Vagina (tissue), 2 donors: ENCODE measurements around the gene SLCO2A1. TPM values are rescaled to one million over a fixed set of nuclear protein-coding genes. Genes with fewer than 3 reads are reported as not detected.

ENCODE experiments used
- DNase-seq, 2 donors: peaks; one replicate each; pipeline ENCODE4 v3.0.0-alpha.2; 2017; ENCODE audit errors: extremely low spot score in 2 of 2
- H3K27ac ChIP-seq: fragments of 200-600 bp; sonication (generic); one replicate; pipeline ENCODE4 v1.5.1; 2019
- H3K27me3 ChIP-seq: fragments of 200-600 bp; sonication (generic); one replicate; pipeline ENCODE4 v1.5.1; 2019
- H3K36me3 ChIP-seq, 2 donors: fragments of 200-600 bp; sonication (generic); one replicate each; pipeline ENCODE4 v1.5.1; 2017 to 2019
- H3K4me1 ChIP-seq: fragments of 200-600 bp; sonication (generic); one replicate; pipeline ENCODE4 v1.5.1; 2019
- H3K4me3 ChIP-seq, 2 donors: fragments of 200-600 bp; sonication (generic); 1 replicate in 1 of 2; 2 replicates in 1 of 2; pipeline ENCODE4 v1.5.1; 2016 to 2019
- H3K9me3 ChIP-seq: fragments of 200-600 bp; sonication (generic); one replicate; pipeline ENCODE4 v1.5.1; 2019
- CTCF ChIP-seq, 3 experiments: fragments of 450-650 bp in 2 of 3; fragments of 200-600 bp in 1 of 3; sonication (generic) in 1 of 3; IDR thresholded peaks; one replicate each; pipeline ENCODE4 v1.5.1; 2017 to 2019; ENCODE audit warnings: antibody characterized with exemption in 3 of 3, mild to moderate bottlenecking in 2 of 3, moderate library complexity in 2 of 3
- POLR2A ChIP-seq, 2 donors: fragments of 450-650 bp; IDR thresholded peaks; one replicate each; pipeline ENCODE4 v1.6.1; 2017; ENCODE audit warnings: antibody characterized with exemption in 2 of 2, mild to moderate bottlenecking in 2 of 2, moderate library complexity in 2 of 2
- POLR2AphosphoS5 ChIP-seq, 2 donors: sonication (generic); formaldehyde crosslinking; IDR thresholded peaks; one replicate each; pipeline ENCODE4 v1.9.0; 2017; ENCODE audit warnings: antibody characterized with exemption in 2 of 2, mild to moderate bottlenecking in 2 of 2, low read depth in 1 of 2; ENCODE audit not compliant: insufficient read depth in 1 of 2
- intact Hi-C: fragments of 100-400 bp; cut with DNase I; formaldehyde crosslinking; loops from one replicate; pipeline ENCODE4 v1.15.1; 2023
- total RNA-seq: library from RNA; depleted of rRNA; stranded (reverse); fragments of >200 nt; gene quantifications from one replicate; pipeline ENCODE4 v1.2.3, GENCODE V29; 2016

SLCO2A1 gene
- total RNA-seq, 1 donor from 2014 or later: 40.3 TPM

GRCh38 chr3:133910422-133910821, 119.3 kb downstream of the SLCO2A1 start:
- no peak for TF ChIP-seq POLR2A (IDR thresholded peaks at IDR 0.05)
- no peak for TF ChIP-seq CTCF (IDR thresholded peaks at IDR 0.05)
- no peak for TF ChIP-seq POLR2AphosphoS5 (IDR thresholded peaks at IDR 0.05; ENCODE audit: insufficient read depth in 1 of 2, low read depth in 1 of 2)
- DNase-seq: no peak
- no peak overlapping the region for H3K4me3 ChIP-seq
- no peaks in the 10 kb centered on the region for H3K9me3 ChIP-seq
- no peaks in the 10 kb centered on the region for H3K4me1 ChIP-seq
- H3K27me3 ChIP-seq: no peaks in the 10 kb centered on the region
- H3K36me3 ChIP-seq: no peaks in the 10 kb centered on the region
- intact Hi-C loops: no loop called here
- H3K27ac ChIP-seq: no peak overlapping the region

GRCh38 chr3:133905376-133905775, 124.3 kb downstream of the SLCO2A1 start:
- intact Hi-C loops: no loop called here
- no peak overlapping the region for H3K27ac ChIP-seq
- TF ChIP-seq CTCF (IDR thresholded peaks at IDR 0.05) (no peak), POLR2AphosphoS5 (IDR thresholded peaks at IDR 0.05; ENCODE audit: insufficient read depth in 1 of 2, low read depth in 1 of 2) (no peak), POLR2A (IDR thresholded peaks at IDR 0.05) (no peak)
- no peak overlapping the region for H3K4me3 ChIP-seq
- H3K4me1 ChIP-seq: no peaks in the 10 kb centered on the region
- no peaks in the 10 kb centered on the region for H3K9me3 ChIP-seq
- no peak for DNase-seq
- no peaks in the 10 kb centered on the region for H3K36me3 ChIP-seq
- H3K27me3 ChIP-seq: no peaks in the 10 kb centered on the region

DNA sequence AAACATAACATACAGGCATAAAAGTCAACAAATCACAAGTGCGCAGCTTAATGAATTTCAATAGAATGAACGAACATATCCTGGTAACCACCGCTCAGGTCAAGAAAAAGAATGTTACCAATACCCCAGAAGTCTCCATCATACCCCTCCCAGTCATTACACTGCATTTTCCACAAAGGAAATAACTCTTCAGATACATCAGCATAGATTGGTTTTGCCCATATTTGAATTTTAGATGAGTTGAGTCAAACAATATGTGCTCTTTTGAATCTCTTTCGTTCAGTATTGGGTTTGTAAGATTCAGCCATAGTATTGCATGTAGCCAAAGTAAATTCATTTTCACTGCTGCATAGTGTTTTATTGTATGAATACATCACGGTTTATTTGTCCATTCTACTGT, 127.9 kb downstream of the SLCO2A1 start:
- no peak overlapping the region for H3K4me3 ChIP-seq
- DNase-seq: no peak
- no peaks in the 10 kb centered on the region for H3K4me1 ChIP-seq
- H3K36me3 ChIP-seq: no peaks in the 10 kb centered on the region
- H3K27ac ChIP-seq: no peak overlapping the region
- no peaks in the 10 kb centered on the region for H3K27me3 ChIP-seq
- no peak for TF ChIP-seq CTCF (IDR thresholded peaks at IDR 0.05)
- no peak for TF ChIP-seq POLR2A (IDR thresholded peaks at IDR 0.05)
- TF ChIP-seq POLR2AphosphoS5 (IDR thresholded peaks at IDR 0.05; ENCODE audit: insufficient read depth in 1 of 2, low read depth in 1 of 2): no peak
- intact Hi-C loops: no loop called here
- no peaks in the 10 kb centered on the region for H3K9me3 ChIP-seq

- no peak for TF ChIP-seq POLR2A (IDR thresholded peaks at IDR 0.05)
- TF ChIP-seq POLR2AphosphoS5 (IDR thresholded peaks at IDR 0.05; ENCODE audit: insufficient read depth in 1 of 2, low read depth in 1 of 2): no peak
- no peak for TF ChIP-seq CTCF (IDR thresholded peaks at IDR 0.05)
- no peak for DNase-seq
- no peaks in the 10 kb centered on the region for H3K9me3 ChIP-seq
- H3K36me3 ChIP-seq: no peaks in the 10 kb centered on the region
- no peak overlapping the region for H3K27ac ChIP-seq
- H3K4me1 ChIP-seq: peaks cover 5% of the 10 kb centered on the region
- intact Hi-C loops: no loop called here
- H3K27me3 ChIP-seq: no peaks in the 10 kb centered on the region
- H3K4me3 ChIP-seq: no peak overlapping the region
These were observed 128.6 kb downstream of the SLCO2A1 start for GRCh38 chr3:133901083-133901482.

DNA sequence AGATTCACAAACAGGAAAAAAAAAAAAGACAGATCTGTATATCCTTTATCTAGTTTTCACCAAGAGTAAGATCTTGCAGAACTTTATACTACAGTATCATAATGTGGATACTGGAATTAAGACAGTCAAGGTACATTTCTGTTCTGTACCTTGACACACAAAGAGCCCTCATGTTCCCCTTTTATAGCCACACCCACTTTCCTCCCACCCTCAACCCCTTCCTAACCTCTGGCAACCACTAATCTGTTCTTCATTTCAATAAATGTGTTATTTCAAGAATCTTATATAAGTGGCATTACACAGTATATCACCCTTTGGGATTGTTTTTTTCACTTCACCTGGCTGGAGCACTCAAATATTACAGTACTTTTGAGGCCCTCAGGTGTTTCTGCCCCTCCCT, 130.4 kb downstream of the SLCO2A1 start:
- Histone ChIP-seq H3K36me3 (no peaks in the 10 kb centered on the region), H3K9me3 (no peaks in the 10 kb centered on the region), H3K4me1 (peaks cover 16% of the 10 kb centered on the region), H3K27me3 (no peaks in the 10 kb centered on the region), H3K27ac (no peak overlapping the region), H3K4me3 (no peak overlapping the region)
- intact Hi-C loops: no loop called here
- no peak for TF ChIP-seq POLR2AphosphoS5 (IDR thresholded peaks at IDR 0.05; ENCODE audit: insufficient read depth in 1 of 2, low read depth in 1 of 2)
- no peak for TF ChIP-seq CTCF (IDR thresholded peaks at IDR 0.05)
- no peak for TF ChIP-seq POLR2A (IDR thresholded peaks at IDR 0.05)
- DNase-seq: no peak
